Thyroid gland (tissue), 4 donors: ENCODE measurements around the gene LSS.

Experiments used
- CTCF ChIP-seq, 6 experiments: fragments of 200-600 bp in 3 of 6; fragments of 450-650 bp in 3 of 6; sonication (generic) in 3 of 6; IDR thresholded peaks; one replicate each; pipeline ENCODE4 v1.5.1; 2016 to 2019; ENCODE audit warnings: antibody characterized with exemption in 6 of 6, mild to moderate bottlenecking in 2 of 6, inconsistent platforms in 1 of 6, moderate library complexity in 1 of 6
- POLR2A ChIP-seq, 2 donors: fragments of 450-650 bp; IDR thresholded peaks; one replicate each; pipeline ENCODE4 v1.6.1; 2017; ENCODE audit warnings: antibody characterized with exemption in 2 of 2, mild to moderate bottlenecking in 2 of 2, moderate library complexity in 1 of 2

DNA sequence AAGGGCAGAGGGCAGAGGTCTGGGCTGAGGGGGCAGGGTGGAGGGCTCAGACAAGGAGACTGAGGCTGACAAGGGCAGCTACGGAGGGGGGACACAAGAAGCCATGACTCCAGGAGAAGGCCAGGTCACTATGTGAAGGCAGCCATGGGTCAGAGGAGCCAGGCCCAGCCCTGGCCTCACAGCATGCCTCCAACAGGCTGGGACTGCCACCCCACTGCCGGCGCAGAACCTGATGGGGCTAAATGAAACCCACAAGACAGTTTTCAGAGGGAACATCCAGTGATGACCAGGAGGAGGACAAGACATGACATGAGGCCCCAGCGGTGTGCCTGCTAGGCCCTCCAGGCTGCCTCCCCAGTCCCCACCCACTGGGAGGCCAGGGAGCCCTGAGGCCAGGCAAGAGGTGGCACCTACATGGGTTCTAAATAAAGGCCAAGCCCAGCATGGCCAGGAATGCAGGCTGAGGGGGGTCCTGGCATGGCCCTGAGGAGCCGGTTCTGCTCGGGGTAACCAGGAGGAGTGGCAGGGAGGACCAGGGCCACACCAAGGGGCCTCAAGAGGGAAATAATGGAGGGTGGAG lies 27.3 kb upstream of the LSS start:
- TF ChIP-seq CTCF (IDR thresholded peaks at IDR 0.05) (no peak), POLR2A (IDR thresholded peaks at IDR 0.05) (no peak)
